ENCODE results near the gene FILIP1L.

- TF ChIP-seq ESRRG (CRISPR knock-in tag; IDR thresholded peaks at IDR 0.05) (no peak), ZNF565 (CRISPR knock-in tag; conservative IDR thresholded peaks at IDR 0.05; ENCODE audit: low read depth) (no peak), TSHZ2 (CRISPR knock-in tag; IDR thresholded peaks at IDR 0.05) (no peak), POU6F1 (CRISPR knock-in tag; IDR thresholded peaks at IDR 0.05; ENCODE audit: borderline replicate concordance, low read depth) (no peak), ZC3H10 (CRISPR knock-in tag; IDR thresholded peaks at IDR 0.05) (no peak), CSRNP3 (CRISPR knock-in tag; IDR thresholded peaks at IDR 0.05) (no peak), PATZ1 (CRISPR knock-in tag; IDR thresholded peaks at IDR 0.05; ENCODE audit: borderline replicate concordance) (no peak)
Observed at GRCh38 chr3:99871231-99872045, 242.9 kb downstream of the FILIP1L start.
